Retinal pigment epithelial cell (primary cell): ENCODE results near the gene ANKRD10.

Source experiments
- DNase-seq: peaks from one replicate; pipeline ENCODE4 v3.0.0-alpha.2; 2010; ENCODE audit warnings: low read depth
- H3K4me3 ChIP-seq: 2 replicates; pipeline ENCODE4 v1.5.1; 2011; ENCODE audit warnings: mild to moderate bottlenecking, low read length, control low read depth, moderate library complexity
- CTCF ChIP-seq: conservative IDR thresholded peaks from 2 replicates; pipeline ENCODE4 v1.5.1; 2011; ENCODE audit warnings: low read depth, low read length, control low read depth, inconsistent platforms

Gene ANKRD10

DNA sequence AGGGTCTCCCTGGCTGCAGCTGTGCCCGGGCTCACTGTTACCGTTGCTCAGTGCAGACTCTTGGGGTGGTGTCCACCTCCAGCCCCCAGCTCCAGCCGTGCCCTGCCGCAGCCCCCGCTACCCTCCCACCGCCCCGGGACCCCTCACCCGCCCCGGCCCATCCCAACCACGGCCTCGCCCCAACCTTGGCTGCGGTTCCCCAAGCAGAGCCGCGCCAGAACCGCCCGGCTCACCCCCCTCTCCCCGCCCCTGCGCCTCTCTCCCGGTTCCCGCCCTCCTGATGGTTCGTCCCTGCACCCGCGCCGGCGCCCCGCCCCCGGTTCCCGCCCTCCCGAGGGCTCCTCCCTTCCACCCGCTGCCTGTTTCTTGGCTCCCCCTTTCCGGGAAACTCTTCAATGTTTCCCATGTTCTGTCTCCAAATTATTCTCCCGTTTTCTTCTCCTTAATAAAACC is 40.3 kb downstream of the ANKRD10 start:
- H3K4me3 ChIP-seq: peak overlapping the region; percentile 41
- no peak for TF ChIP-seq CTCF
- DNase-seq: no peak

- no peak for DNase-seq
- peak overlapping the region; percentile 41 for H3K4me3 ChIP-seq
- no peak for TF ChIP-seq CTCF
Measured at GRCh38 chr13:110873639-110874507, 41.0 kb downstream of the ANKRD10 start.

DNA sequence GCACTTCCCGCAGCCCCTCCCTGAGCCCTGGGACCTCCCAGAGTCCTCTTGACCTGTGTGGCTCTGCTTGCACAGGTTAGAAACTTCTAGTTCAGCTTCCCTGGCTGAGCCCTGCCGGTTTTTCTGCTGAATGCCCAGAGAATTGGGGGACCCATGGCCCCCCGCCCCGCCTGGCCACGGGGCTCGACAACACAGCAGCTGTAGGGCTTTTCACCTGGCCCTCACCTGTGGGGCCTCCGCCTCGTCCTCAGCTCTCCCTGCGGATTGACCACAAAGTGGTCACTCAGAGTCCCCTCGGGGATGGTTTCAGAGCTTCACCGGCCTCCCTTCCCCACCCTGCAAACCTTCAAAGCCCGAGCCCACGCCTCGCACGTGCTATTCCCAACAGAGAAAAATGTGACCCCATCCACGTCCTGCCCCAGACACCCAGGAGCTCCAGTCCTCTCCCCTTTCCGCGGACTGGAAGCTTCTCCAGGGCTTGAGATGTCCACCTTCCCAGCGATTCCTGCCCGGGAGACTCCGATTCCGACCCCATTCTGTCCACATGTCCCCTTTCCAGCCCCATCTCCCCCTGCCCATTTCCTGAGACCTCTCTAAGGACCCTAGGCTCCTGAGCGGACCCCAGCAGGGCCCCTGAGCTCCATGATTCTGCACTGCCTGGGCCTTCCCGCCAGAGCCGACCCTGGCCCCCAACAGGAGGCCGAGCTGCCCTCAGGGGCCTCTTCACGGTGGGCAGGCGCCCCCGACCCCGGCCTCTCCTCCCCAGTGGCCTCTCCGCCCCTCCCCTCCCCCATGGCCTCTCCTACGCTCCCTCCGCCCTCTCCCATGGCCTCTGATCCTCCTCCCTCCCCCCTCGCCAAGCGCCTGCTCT is 41.9 kb downstream of the ANKRD10 start:
- DNase-seq: no peak
- H3K4me3 ChIP-seq: no peak overlapping the region
- no peak for TF ChIP-seq CTCF

DNA sequence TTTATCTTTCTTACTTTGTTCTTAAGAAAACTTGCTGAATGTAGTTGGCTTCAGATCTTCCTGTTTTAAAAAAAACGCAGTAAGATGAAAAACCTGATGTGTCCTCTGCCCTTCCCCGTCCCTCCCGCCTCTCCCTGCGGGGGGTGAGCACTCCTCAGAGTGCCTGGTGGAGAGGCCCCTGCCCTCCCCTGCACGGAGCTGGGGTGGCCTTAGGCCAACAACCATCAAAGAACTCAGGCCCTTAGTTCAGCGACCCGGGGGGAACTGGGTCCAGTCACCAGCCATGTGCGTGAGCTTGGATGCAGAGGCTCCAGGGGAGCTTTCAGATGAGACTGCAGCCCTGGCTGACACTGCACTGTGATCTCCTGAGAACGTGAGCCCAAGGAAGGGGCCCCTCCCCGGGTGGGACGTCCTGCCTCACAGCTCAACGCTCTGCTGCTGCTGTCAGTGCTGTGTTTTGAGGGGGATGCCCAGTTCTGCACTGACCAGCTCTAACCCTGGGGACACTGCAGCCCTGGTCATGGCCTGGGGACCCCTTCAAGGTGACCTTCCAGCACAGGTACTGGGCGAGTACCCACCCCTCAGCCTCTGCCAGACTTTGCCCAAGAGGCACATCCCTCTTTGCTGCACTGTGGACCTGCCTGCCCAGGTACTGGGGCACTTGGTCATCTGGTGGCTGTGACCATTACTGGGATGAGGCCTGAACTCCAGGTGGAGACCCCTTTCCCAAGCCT is 42.7 kb downstream of the ANKRD10 start:
- no peak for TF ChIP-seq CTCF
- no peak overlapping the region for H3K4me3 ChIP-seq
- no peak for DNase-seq

DNA sequence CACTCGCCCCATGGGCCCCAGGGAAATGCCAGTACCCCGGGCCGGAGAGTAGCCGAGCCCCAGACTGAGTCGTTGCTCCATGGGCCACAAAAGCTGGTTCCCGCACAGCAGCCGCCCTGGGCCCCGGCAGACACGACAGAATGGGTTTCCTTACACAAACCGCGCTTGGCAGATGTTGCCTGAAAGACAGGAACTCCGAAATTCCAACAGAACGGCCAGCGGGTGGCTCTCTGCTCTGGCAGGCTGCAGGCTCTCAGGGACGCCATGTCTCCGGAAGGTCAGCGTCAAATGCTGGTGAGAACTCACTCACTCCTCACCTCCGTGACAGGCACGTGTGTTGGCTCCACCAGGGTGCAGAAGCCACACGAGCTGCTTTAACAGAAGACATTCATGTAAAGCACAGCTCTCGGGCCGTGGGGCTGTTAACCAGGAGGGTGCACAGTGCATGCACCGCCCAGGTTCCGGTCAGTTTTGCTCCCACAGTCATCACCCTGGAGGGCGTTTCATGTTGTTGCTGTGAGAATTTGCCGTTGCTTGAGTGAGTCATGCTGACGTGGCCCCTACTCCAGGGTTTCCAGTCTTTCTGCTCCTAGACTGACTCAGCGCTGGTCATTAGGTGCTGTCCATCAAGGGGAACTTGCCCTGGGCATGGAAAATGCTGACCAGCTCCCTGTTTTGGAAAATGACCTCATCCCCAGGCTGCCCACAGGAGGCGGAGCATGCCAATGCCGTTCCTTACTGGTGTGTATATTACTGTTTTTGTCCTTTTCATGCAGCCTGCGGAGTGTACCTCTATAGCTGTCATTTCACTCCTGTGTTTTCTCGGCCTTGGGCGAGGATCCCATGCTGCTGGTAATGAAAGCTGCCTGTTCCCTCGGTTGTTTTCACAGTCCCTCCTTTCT is 44.8 kb downstream of the ANKRD10 start:
- H3K4me3 ChIP-seq: peak overlapping the region; percentile 23
- TF ChIP-seq CTCF: peak; percentile 8
- peak; percentile 100 for DNase-seq

GRCh38 chr13:110869231-110869804 is 45.6 kb downstream of the ANKRD10 start:
- TF ChIP-seq CTCF: no peak
- no peak overlapping the region for H3K4me3 ChIP-seq

More at GRCh38 chr13:110869231-110869804, 45.6 kb downstream of the ANKRD10 start:
- no peak for DNase-seq
